GM12864 (cell line): ENCODE results near the gene SPATS2L.

Source experiments
- DNase-seq: peaks from one replicate; pipeline ENCODE4 v3.0.0-alpha.2; 2011; ENCODE audit warnings: low read depth
- H3K4me3 ChIP-seq: 2 replicates; pipeline ENCODE4 v1.5.1; 2011; ENCODE audit warnings: mild to moderate bottlenecking, low read depth, low read length, control low read depth
- CTCF ChIP-seq: IDR thresholded peaks from 2 replicates; pipeline ENCODE4 v1.5.1; 2011; ENCODE audit warnings: low read depth, mild to moderate bottlenecking, moderate library complexity, low read length, control low read depth, inconsistent platforms; ENCODE audit errors: missing control alignments

SPATS2L gene

GRCh38 chr2:200288670-200289429 is 17.6 kb upstream of the SPATS2L start:
- DNase-seq, result no peak
- no peak overlapping the region for H3K4me3 ChIP-seq
- TF ChIP-seq CTCF, result no peak

- H3K4me3 ChIP-seq, result no peak overlapping the region
- no peak for DNase-seq
- TF ChIP-seq CTCF, result no peak
Measured at GRCh38 chr2:200296118-200296517, 10.4 kb upstream of the SPATS2L start.

GRCh38 chr2:200297100-200297499 is 9.4 kb upstream of the SPATS2L start:
- no peak for TF ChIP-seq CTCF
- DNase-seq, result no peak
- no peak overlapping the region for H3K4me3 ChIP-seq

- DNase-seq, result no peak
- TF ChIP-seq CTCF, result no peak
- H3K4me3 ChIP-seq, result no peak overlapping the region
Measured at GRCh38 chr2:200297989-200298388, 8.5 kb upstream of the SPATS2L start.

- no peak overlapping the region for H3K4me3 ChIP-seq
- no peak for TF ChIP-seq CTCF
- no peak for DNase-seq
Measured at GRCh38 chr2:200298816-200299215, 7.7 kb upstream of the SPATS2L start.

- no peak overlapping the region for H3K4me3 ChIP-seq
- no peak for DNase-seq
- TF ChIP-seq CTCF, result no peak
Measured at GRCh38 chr2:200300065-200300464, 6.4 kb upstream of the SPATS2L start.
